HG02571 (cell line): ENCODE results near the gene OR56B1.

ENCODE experiments used
- ATAC-seq: cut with Tn5 transposase; IDR thresholded peaks from one replicate; pipeline ENCODE4 v1.9.1; 2021; ENCODE audit warnings: mild to moderate bottlenecking, moderate library complexity; ENCODE audit not compliant: unreplicated experiment

OR56B1 gene

DNA sequence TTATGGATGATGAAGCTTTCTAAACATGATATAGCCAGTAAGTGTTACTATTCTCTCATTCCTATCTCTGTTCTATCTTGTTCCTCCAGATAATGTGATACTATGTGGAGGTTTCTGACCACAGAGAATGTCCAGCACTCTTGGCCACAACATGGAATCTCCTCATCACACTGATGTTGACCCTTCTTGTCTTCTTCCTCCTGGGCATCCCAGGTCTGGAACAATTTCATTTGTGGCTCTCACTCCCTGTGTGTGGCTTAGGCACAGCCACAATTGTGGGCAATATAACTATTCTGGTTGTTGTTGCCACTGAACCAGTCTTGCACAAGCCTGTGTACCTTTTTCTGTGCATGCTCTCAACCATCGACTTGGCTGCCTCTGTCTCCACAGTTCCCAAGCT, 9.9 kb upstream of the OR56B1 start:
- no peak for ATAC-seq

DNA sequence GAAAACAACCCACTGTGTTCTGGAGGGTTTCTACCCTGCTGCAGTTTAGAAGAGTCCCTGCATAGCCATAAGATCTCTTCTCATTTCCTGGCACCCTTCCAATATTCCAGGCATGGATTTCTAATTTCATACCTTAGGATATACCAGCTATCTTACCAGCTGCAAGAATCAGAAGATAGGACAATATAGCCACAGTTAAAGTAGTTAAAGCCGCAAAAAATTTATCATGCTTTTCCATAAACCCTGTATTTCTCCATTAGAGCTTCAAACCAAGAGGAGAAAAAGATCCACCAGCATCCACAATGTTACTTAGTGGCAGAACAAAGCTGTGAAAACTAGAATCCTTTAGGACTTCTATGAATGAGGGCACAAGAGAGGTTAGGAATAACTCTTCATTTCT, 8.6 kb upstream of the OR56B1 start:
- ATAC-seq: no peak

DNA sequence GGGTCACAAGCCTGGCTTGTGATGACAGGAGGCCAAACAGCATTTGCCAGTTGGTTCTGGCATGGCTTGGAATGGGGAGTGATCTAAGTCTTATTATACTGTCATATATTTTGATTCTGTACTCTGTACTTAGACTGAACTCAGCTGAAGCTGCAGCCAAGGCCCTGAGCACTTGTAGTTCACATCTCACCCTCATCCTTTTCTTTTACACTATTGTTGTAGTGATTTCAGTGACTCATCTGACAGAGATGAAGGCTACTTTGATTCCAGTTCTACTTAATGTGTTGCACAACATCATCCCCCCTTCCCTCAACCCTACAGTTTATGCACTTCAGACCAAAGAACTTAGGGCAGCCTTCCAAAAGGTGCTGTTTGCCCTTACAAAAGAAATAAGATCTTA, 843 bp downstream of the OR56B1 start:
- no peak for ATAC-seq

DNA sequence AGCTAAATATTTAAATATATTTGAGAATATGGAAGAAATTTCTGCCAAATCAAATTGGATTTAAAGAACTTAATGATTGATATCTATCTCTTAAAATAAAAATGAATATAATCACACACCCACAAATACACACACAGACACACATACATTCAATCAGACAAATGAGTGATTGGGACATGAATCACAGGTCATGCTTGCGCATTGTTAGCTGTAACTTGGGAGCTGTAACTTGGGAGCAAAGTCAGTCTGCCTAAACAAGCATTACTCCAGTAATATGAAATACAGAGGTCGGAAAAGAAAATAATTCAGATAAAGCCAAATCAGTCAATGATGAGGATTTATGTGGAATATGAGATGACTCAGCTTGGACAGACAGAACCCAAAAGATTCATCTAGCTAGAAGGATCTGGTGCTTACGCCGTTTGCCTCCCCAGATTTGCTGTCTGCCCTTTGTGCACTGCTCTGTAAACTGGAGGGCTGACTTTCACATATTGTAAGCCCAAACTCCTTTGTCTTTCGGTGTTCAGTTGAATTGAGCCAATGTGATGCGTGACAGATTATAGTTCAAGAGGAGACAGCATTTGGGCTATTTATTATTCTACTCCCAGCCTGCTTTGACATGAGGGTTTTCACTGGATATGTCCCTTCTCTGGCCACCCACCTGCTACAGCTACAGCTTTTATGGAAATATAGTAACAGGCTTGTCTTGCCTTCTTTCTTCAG, 1.6 kb downstream of the OR56B1 start:
- no peak for ATAC-seq

DNA sequence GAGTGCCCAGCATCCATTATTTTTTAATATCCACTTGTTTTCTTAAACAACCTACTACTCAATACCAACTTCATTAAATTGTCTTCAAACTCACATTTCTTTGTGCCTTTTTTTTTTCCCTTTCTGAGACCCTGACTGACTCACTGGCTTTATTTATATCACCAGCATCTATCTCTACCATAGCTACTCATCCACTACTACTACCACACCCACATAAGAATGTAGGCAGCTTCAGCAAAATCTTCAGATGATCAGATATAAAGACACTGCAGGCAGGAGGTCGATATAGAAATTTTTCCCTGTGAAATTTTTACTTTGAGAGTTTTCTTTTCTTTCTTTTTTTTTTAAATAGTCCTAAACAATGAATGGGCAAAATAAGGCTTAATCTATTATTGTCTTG, 2.2 kb downstream of the OR56B1 start:
- ATAC-seq: no peak

DNA sequence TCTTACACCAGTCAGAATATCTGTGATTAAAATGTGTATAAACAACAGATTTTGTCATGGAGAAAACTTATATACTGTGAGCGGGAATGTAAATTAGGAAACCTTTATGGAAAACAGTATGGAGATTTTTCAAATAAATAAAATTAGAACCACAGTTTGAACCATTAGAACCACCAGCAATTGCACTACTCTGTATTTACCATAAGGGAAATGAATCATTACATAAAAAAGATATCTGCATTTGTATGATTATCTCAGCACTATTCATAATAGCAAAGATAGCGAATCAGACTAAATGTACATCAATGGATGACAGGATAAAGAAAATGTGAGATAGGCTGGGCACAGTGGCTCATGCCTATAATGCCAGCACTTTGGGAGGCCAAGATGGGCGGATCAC, 10.4 kb downstream of the OR56B1 start:
- ATAC-seq: no peak

DNA sequence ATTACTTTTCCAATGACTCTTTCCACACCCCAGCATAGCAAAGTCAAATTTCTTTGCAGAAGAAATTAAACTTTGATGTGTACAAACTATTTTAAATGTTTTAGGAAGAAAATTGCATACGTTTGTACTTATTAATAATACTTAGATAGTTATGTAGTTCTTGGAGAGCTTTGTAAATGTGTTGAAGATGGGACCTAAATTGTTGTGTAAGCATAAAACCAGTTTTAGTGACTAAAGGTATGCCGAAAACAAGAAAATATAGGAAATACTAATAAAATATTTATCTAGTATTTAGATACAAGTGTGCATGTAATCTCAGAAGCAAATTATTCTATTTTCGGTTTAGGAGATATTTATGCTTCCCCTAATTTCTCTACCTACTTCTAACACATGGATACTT, 13.6 kb downstream of the OR56B1 start:
- no peak for ATAC-seq

DNA sequence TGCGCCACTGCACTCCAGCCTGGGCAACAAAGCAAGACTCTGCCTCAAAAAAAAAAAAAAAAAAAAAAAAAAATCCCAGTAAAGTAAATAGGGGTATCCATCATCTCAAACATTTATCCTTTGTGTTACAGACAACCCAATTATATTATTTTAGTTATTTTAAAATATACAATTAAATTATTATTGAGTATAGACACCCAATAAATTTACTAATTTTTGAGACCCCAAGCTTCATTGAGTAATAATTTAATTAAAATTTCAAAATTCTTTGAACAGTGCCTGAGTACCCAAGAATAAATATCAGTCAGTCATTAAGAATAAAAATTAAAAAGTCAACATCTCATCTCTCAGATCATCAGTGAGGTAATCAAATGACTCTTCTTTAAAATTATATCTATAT, 17.7 kb downstream of the OR56B1 start, which contains the start of gene OR52N4:
TSS of gene OR52N4 (plus strand) at position 301 of the 400 bp plus-strand sequence. CDS start 498 bp downstream, outside the sequence.
- no peak for ATAC-seq

DNA sequence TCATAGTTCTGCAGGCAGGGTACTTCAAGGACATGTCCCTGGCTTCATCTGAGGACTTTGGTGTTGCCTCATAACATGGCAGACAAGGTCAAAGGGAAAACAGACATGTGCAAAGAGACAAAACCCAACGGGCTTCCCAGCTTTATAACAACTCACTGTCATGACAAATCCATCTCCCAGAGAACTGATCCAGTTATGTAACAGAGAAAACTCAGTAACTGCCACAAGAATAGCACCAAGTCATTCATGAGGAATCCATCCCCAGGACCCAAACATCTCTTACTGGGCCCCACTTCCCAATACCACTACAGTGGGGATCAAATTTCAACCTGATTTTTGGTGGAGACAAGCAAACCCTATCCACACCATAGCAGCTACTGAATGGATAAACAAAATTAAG, 30.8 kb downstream of the OR56B1 start:
- no peak for ATAC-seq

DNA sequence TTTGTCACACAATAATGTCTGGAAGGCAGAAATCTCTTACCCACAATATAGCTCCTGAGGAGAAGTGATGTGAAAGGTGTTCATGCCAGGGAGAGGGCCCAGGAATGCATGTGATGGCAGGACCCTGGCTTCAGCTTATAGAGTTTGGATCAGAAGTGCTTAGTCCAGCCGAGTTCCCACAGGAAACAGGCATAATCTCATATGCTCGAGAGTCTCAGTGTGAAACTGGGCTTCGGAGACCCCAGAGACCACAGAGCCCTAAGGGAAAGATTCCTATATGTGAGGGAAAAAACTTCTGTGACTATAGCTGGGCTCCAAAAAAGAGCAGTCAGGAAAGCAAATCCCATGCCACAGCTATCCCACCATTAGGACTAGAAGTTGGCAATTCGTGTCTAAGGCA, 47.0 kb downstream of the OR56B1 start, which contains the start of gene OR52N5:
TSS of gene OR52N5 (minus strand) at position 101 of the 400 bp plus-strand sequence. CDS start 4,721 bp downstream, outside the sequence.
- no peak for ATAC-seq
